ENCODE data around the gene NUDT22. TPM values are rescaled to one million over a fixed set of nuclear protein-coding genes. Genes with fewer than 3 reads are reported as not detected.

The NUDT22 gene
- 100 to 1,000 TPM in 1 of 4 donors, 10 to 100 TPM in 3; 40.0 to 140 (median 95.3) TPM for polyA plus RNA-seq
- long read RNA-seq, donor 1, transcript NUDT22-201 (6 exons, 1,094 nt) = major isoform, 16 of 31 reads
- long read RNA-seq, donor 1, partial matches to known transcripts = 7 of 31 reads
- long read RNA-seq, donor 1, other reads (novel, unspliced or antisense) = 5 of 31 reads
- long read RNA-seq, donor 2, transcript NUDT22-201 (6 exons, 1,094 nt) = major isoform, 6 of 6 reads
- long read RNA-seq, donor 2, partial matches to known transcripts = 0 of 6 reads
- long read RNA-seq, donor 2, other reads (novel, unspliced or antisense) = 0 of 6 reads
- long read RNA-seq, donor 3, transcript NUDT22-201 (6 exons, 1,094 nt) = major isoform, 5 of 26 reads
- long read RNA-seq, donor 3, partial matches to known transcripts = 16 of 26 reads
- long read RNA-seq, donor 3, other reads (novel, unspliced or antisense) = 0 of 26 reads
- long read RNA-seq, donor 4 = 0 reads
- long read RNA-seq, donor 5, partial matches to known transcripts = 0 of 6 reads
- long read RNA-seq, donor 5, other reads (novel, unspliced or antisense) = 0 of 6 reads
- long read RNA-seq, donor 6, partial matches to known transcripts = 0 of 3 reads
- long read RNA-seq, donor 6, other reads (novel, unspliced or antisense) = 0 of 3 reads
- long read RNA-seq, donor 7 = 0 reads
- long read RNA-seq, donor 8, partial matches to known transcripts = 0 of 2 reads
- long read RNA-seq, donor 8, other reads (novel, unspliced or antisense) = 0 of 2 reads
- long read RNA-seq, donor 9, partial matches to known transcripts = 5 of 7 reads
- long read RNA-seq, donor 9, other reads (novel, unspliced or antisense) = 0 of 7 reads
- long read RNA-seq, donor 10, transcript NUDT22-201 (6 exons, 1,094 nt) = major isoform, 5 of 13 reads
- long read RNA-seq, donor 10, partial matches to known transcripts = 5 of 13 reads
- long read RNA-seq, donor 10, other reads (novel, unspliced or antisense) = 0 of 13 reads

DNA sequence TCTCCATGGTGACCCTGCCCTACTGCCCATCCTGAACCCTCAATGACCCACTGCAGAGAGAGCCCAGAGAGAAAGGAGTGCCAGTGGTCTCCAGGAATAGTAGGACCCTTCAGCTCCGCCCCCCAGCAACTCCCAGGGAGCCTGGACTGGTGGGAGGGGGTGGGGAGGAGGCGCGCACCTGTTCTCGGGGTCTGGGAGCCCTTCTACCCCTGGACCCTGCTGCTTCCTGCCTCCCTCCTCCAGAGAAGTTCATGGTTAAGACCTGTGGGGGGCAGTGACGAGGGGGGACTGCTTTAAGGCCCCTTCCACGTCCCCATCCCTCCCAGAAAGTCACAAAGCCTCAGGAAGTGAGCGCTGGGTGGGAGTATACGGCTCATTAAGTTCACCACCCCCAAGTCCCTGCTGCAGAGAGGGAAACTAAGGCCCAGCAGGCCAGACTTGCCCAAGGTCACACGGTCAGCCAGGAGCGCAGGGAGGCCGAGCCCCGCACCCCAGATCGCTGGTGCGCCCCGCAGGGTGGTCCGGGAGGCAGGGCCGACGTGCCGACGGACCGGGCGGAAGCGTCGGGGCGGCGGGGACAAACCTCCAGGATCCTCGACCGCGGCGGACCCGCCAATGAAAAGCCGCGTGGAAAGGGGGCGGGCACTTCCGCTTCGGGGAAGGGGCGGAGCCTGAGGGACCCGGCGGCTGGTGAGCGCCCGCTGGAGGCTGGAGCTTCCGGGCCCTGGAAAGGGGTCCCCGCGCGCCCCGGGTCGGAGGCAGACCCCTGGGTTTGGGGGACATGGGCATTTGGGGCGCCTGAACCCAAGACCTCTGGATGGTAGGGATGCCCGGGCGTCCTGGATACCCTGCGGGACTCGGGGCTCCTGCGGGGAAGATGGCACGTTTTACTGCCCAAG is at the start of gene NUDT22, which contains the start of gene TRPT1:
TSS of gene NUDT22 (plus strand) at position 667 of the 899 bp plus-strand sequence. CDS start 379 bp downstream, outside the sequence.
TSS of gene TRPT1 (minus strand) at position 579 of the 899 bp plus-strand sequence. CDS start at position 253, 326 bp downstream.
- 0% methylated on average over 49 to 54 of the region's 54 CpGs for WGBS, 3 donors
- H3K36me3 ChIP-seq (ENCODE audit: control insufficient read depth in 3 of 3, insufficient read depth in 2 of 3, low read depth in 1 of 3, low read length in 3 of 3) = peaks cover 0 to 30% (median 0%) of the 10 kb centered on the region in 3 donors

GRCh38 chr11:64176751-64177150 is 49.3 kb upstream of the NUDT22 start:
- 79 to 87% (median 82%) methylated on average over 8 of the region's 8 CpGs for WGBS, 3 donors
- peaks cover 0 to 12% (median 0%) of the 10 kb centered on the region in 3 donors for H3K4me1 ChIP-seq (ENCODE audit: control insufficient read depth in 3 of 3, insufficient read depth in 2 of 3, low read depth in 1 of 3, low read length in 2 of 3)

More for the DNA sequence above, at the start of gene NUDT22, which contains the start of gene TRPT1:
- Histone ChIP-seq H3K27ac (ENCODE audit: low read depth in 1 of 3, low read length in 2 of 3) (peak within 1 kb of the TSS; percentile 67 to 89 (median 82)), H3K27me3 (ENCODE audit: control insufficient read depth in 3 of 3, insufficient read depth in 3 of 3, low read length in 3 of 3) (no peaks in the 10 kb centered on the region), H3K4me1 (ENCODE audit: control insufficient read depth in 3 of 3, insufficient read depth in 2 of 3, low read depth in 1 of 3, low read length in 2 of 3) (peaks cover 0 to 31% (median 3%) of the 10 kb centered on the region in 3 donors), H3K9me3 (ENCODE audit: control insufficient read depth in 2 of 2, insufficient read depth in 1 of 2, low read depth in 1 of 2, low read length in 1 of 2) (no peaks in the 10 kb centered on the region), H3K4me3 (ENCODE audit: low read depth in 1 of 3, low read length in 3 of 3) (peak within 1 kb of the TSS; percentile 59 to 83 (median 73))
- DNase-seq (peak; percentile 91 to 95), FAIRE-seq (no peak)

GRCh38 chr11:64178203-64178602 is 47.9 kb upstream of the NUDT22 start:
- Histone ChIP-seq H3K27me3 (ENCODE audit: control insufficient read depth in 3 of 3, insufficient read depth in 3 of 3, low read length in 3 of 3) (no peaks in the 10 kb centered on the region), H3K27ac (ENCODE audit: low read depth in 1 of 3, low read length in 2 of 3) (no peak overlapping the region), H3K9me3 (ENCODE audit: control insufficient read depth in 2 of 2, insufficient read depth in 1 of 2, low read depth in 1 of 2, low read length in 1 of 2) (peaks cover 0 to 8% of the 10 kb centered on the region in 2 donors), H3K36me3 (ENCODE audit: control insufficient read depth in 3 of 3, insufficient read depth in 2 of 3, low read depth in 1 of 3, low read length in 3 of 3) (peaks cover 0 to 4% (median 0%) of the 10 kb centered on the region in 3 donors), H3K4me3 (ENCODE audit: low read depth in 1 of 3, low read length in 3 of 3) (no peak overlapping the region), H3K4me1 (ENCODE audit: control insufficient read depth in 3 of 3, insufficient read depth in 2 of 3, low read depth in 1 of 3, low read length in 2 of 3) (peaks cover 0 to 15% (median 0%) of the 10 kb centered on the region in 3 donors)
- FAIRE-seq (no peak), DNase-seq (no peak)
- 73 to 92% (median 78%) methylated on average over 1 of the region's 1 CpG for WGBS, 3 donors

More at GRCh38 chr11:64176751-64177150, 49.3 kb upstream of the NUDT22 start:
- DNase-seq (no peak), FAIRE-seq (no peak)
- no peaks in the 10 kb centered on the region for H3K27me3 ChIP-seq (ENCODE audit: control insufficient read depth in 3 of 3, insufficient read depth in 3 of 3, low read length in 3 of 3)
- peaks cover 0 to 8% of the 10 kb centered on the region in 2 donors for H3K9me3 ChIP-seq (ENCODE audit: control insufficient read depth in 2 of 2, insufficient read depth in 1 of 2, low read depth in 1 of 2, low read length in 1 of 2)
- no peak overlapping the region for H3K4me3 ChIP-seq (ENCODE audit: low read depth in 1 of 3, low read length in 3 of 3)
- no peak overlapping the region for H3K27ac ChIP-seq (ENCODE audit: low read depth in 1 of 3, low read length in 2 of 3)
- peaks cover 0 to 4% (median 0%) of the 10 kb centered on the region in 3 donors for H3K36me3 ChIP-seq (ENCODE audit: control insufficient read depth in 3 of 3, insufficient read depth in 2 of 3, low read depth in 1 of 3, low read length in 3 of 3)

DNA sequence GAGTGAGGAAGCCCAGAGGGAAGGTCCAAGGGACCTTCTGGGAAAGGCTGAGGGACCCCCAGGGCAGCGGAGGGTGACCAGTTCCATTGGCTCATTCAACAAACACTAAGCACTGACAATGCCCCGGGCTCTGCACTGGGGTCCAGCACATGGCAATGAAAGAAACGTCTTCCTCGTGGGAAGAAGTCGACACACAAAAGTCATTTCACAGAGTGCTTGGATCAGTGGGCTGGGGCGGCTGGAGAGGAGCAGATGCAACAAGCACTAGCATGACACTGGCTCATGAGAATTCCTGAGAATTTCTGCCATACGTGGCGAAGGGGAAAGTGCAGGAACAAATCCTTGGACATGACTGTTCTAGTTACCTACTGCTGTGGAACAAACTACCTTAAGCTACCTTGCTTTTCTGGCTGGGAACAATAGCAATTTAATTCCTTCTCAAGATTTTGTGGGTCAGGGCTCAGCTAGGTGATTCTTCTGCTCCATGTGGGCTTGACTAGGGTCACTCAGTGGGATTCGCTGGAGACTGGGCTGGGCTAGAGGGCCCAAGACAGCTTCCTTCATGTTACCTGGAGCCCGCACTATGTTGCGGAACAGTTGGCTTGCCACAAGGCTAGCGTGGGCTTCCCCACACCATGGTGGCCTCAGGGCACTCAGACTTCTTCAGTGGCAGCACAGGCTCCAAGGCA is 47.0 kb upstream of the NUDT22 start:
- DNase-seq (no peak), FAIRE-seq (no peak)
- no peak overlapping the region for H3K4me3 ChIP-seq (ENCODE audit: low read depth in 1 of 3, low read length in 3 of 3)
- no peak overlapping the region for H3K27ac ChIP-seq (ENCODE audit: low read depth in 1 of 3, low read length in 2 of 3)
- WGBS, 3 donors = 95 to 97% (median 96%) methylated on average over 12 of the region's 12 CpGs
- H3K27me3 ChIP-seq (ENCODE audit: control insufficient read depth in 3 of 3, insufficient read depth in 3 of 3, low read length in 3 of 3) = no peaks in the 10 kb centered on the region
- no peaks in the 10 kb centered on the region for H3K9me3 ChIP-seq (ENCODE audit: control insufficient read depth in 2 of 2, insufficient read depth in 1 of 2, low read depth in 1 of 2, low read length in 1 of 2)
- peaks cover 0 to 4% (median 0%) of the 10 kb centered on the region in 3 donors for H3K36me3 ChIP-seq (ENCODE audit: control insufficient read depth in 3 of 3, insufficient read depth in 2 of 3, low read depth in 1 of 3, low read length in 3 of 3)
- peaks cover 0 to 22% (median 0%) of the 10 kb centered on the region in 3 donors for H3K4me1 ChIP-seq (ENCODE audit: control insufficient read depth in 3 of 3, insufficient read depth in 2 of 3, low read depth in 1 of 3, low read length in 2 of 3)

DNA sequence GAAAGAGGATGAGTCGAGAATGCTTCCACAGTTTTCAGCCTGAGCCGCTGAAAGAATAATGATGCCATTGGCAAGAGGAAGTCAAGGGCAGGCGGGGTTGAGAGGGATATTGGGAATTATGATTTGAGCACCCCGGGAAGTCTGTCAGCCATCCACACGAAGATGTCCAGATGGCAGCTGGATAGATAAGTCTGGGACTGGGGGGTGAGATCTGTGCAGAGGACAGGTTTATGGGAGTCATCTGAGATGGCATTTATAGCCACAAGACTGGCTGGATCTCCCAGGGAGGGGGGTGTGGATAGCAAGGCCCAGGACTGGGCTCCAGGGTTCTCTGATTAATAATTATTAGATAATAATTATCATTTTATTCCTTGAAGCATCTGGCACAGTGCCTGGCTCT is 45.2 kb upstream of the NUDT22 start:
- Histone ChIP-seq H3K27me3 (ENCODE audit: control insufficient read depth in 3 of 3, insufficient read depth in 3 of 3, low read length in 3 of 3) (no peaks in the 10 kb centered on the region), H3K36me3 (ENCODE audit: control insufficient read depth in 3 of 3, insufficient read depth in 2 of 3, low read depth in 1 of 3, low read length in 3 of 3) (peaks cover 0 to 4% (median 0%) of the 10 kb centered on the region in 3 donors), H3K9me3 (ENCODE audit: control insufficient read depth in 2 of 2, insufficient read depth in 1 of 2, low read depth in 1 of 2, low read length in 1 of 2) (no peaks in the 10 kb centered on the region), H3K4me1 (ENCODE audit: control insufficient read depth in 3 of 3, insufficient read depth in 2 of 3, low read depth in 1 of 3, low read length in 2 of 3) (peaks cover 0 to 27% (median 0%) of the 10 kb centered on the region in 3 donors), H3K27ac (ENCODE audit: low read depth in 1 of 3, low read length in 2 of 3) (peak overlapping the region in 1 of 3 donors; percentile 46), H3K4me3 (ENCODE audit: low read depth in 1 of 3, low read length in 3 of 3) (no peak overlapping the region)
- DNase-seq = peak in 1 of 2 donors; percentile 20
- no peak for FAIRE-seq
- 49 to 54% (median 52%) methylated on average over 5 of the region's 5 CpGs for WGBS, 3 donors

DNA sequence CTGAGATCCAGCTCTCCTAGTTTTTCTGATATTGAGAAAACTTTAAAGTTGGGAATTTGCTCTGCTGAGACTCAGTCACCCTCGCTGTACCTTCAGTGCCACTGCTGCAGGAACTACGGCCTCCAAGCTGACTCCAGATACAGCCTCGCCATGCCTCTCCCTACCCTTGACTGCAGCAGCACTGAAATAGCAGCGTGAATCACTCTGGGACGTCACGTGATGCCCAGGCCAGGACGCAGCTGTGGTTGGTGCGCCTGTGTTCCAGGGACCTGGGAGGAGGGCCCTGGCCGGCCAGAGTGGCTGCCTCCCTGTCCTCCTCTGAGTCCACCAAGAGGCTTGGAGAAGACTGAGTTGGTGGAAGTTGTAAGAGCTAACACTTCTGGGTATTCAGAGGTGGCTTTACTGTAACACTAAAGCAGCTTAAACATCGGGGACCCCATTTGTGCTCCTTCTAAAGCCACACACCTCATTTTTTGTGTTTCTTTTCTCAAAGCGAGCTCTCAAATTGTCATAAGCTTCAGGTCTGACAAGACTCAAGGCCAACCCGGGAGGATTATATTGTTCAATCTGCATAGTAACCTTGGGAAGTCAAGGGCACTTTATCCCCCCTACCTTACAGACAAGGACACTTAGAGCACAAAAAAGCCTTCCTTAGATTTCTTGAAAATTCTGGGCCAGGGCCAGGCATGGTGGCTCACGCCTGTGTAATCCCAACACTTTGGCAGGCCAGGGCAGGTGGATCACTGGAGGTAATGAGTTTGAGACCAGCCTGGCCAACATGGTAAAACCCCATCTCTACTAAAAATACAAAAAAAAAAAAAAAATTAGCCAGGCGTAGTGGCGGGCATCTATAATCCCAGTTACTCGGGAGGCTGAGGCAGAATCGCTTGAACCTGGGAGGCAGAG is 44.3 kb upstream of the NUDT22 start:
- WGBS, 3 donors = 29 to 40% (median 37%) methylated on average over 13 to 17 of the region's 17 CpGs
- H3K27me3 ChIP-seq (ENCODE audit: control insufficient read depth in 3 of 3, insufficient read depth in 3 of 3, low read length in 3 of 3) = no peaks in the 10 kb centered on the region
- H3K4me1 ChIP-seq (ENCODE audit: control insufficient read depth in 3 of 3, insufficient read depth in 2 of 3, low read depth in 1 of 3, low read length in 2 of 3) = peaks cover 0 to 27% (median 0%) of the 10 kb centered on the region in 3 donors
- H3K36me3 ChIP-seq (ENCODE audit: control insufficient read depth in 3 of 3, insufficient read depth in 2 of 3, low read depth in 1 of 3, low read length in 3 of 3) = peaks cover 0 to 4% (median 0%) of the 10 kb centered on the region in 3 donors
- peak overlapping the region; percentile 41 to 76 (median 63) for H3K27ac ChIP-seq (ENCODE audit: low read depth in 1 of 3, low read length in 2 of 3)
- no peak overlapping the region for H3K4me3 ChIP-seq (ENCODE audit: low read depth in 1 of 3, low read length in 3 of 3)
- FAIRE-seq = no peak
- H3K9me3 ChIP-seq (ENCODE audit: control insufficient read depth in 2 of 2, insufficient read depth in 1 of 2, low read depth in 1 of 2, low read length in 1 of 2) = no peaks in the 10 kb centered on the region
- DNase-seq = peak; percentile 91 to 96

All from small intestine (tissue), 16 donors.